Measurements from ENCODE around the gene TSPAN33. TPM values are rescaled to one million over a fixed set of nuclear protein-coding genes. Genes with fewer than 3 reads are reported as not detected.

TSPAN33 gene
- total and polyA plus RNA-seq, 2 of the 13 experiments (the other 11 are each of a cell fraction or from before 2014, with no cell fraction given): 15.3 to 16.5 TPM

- no peak for TF ChIP-seq REL (CRISPR knock-in tag; conservative IDR thresholded peaks at IDR 0.05)
- TF ChIP-seq FOXO1 (CRISPR knock-in tag; IDR thresholded peaks at IDR 0.05): no peak
- no peak for TF ChIP-seq ZSCAN9 (CRISPR knock-in tag; IDR thresholded peaks at IDR 0.05; ENCODE audit: borderline replicate concordance)
- no peak for TF ChIP-seq YY1 (IDR thresholded peaks at IDR 0.05; ENCODE audit: insufficient read depth, insufficient replicate concordance, low read depth, low read length)
- TF ChIP-seq NR1H2 (CRISPR knock-in tag; IDR thresholded peaks at IDR 0.05; ENCODE audit: borderline replicate concordance, low read depth): no peak
- TF ChIP-seq ZNF576 (CRISPR knock-in tag; IDR thresholded peaks at IDR 0.05): no peak
- TF ChIP-seq SUZ12 (IDR thresholded peaks at IDR 0.05; ENCODE audit: low read depth, low read length): no peak
- TF ChIP-seq TERF1 (CRISPR knock-in tag; IDR thresholded peaks at IDR 0.05): no peak
- no peak for TF ChIP-seq ZNF570 (CRISPR knock-in tag; IDR thresholded peaks at IDR 0.05; ENCODE audit: borderline replicate concordance)
- no peak for TF ChIP-seq ZNF207 (IDR thresholded peaks at IDR 0.05; ENCODE audit: borderline replicate concordance)
- TF ChIP-seq GMEB1 (CRISPR knock-in tag; IDR thresholded peaks at IDR 0.05; ENCODE audit: borderline replicate concordance): peak; percentile 38; the same call in 1 of the 2 replicates
- no peak for TF ChIP-seq GFI1 (CRISPR knock-in tag; IDR thresholded peaks at IDR 0.05; ENCODE audit: borderline replicate concordance)
- TF ChIP-seq CTCF (CRISPR knock-in tag; IDR thresholded peaks at IDR 0.05): peak; percentile 96
- TF ChIP-seq ZNF407 (CRISPR knock-in tag; IDR thresholded peaks at IDR 0.05; ENCODE audit: not compliant biosample characterization): no peak
- no peak for TF ChIP-seq IKZF1 (IDR thresholded peaks at IDR 0.05)
- TF ChIP-seq MBNL3 (CRISPR knock-in tag; conservative IDR thresholded peaks at IDR 0.05): no peak
Observed at GRCh38 chr7:129213828-129214227, 69.3 kb downstream of the TSPAN33 start (continued).

Data from HepG2 (cell line).